Trophoblast cell (in vitro differentiated cells and primary cell): Measurements from ENCODE around the gene MGST3.

Experiments
- DNase-seq, 2 donors: peaks; one replicate each; pipeline ENCODE4 v3.0.0-alpha.2; 2016
- H2AFZ ChIP-seq: 2 replicates; pipeline ENCODE4 v1.6.1; 2013; ENCODE audit warnings: low read length, moderate library complexity, mild to moderate bottlenecking; ENCODE audit not compliant: insufficient read depth, poor library complexity
- H2AK5ac ChIP-seq: 2 replicates; pipeline ENCODE4 v1.6.1; 2013; ENCODE audit warnings: mild to moderate bottlenecking, low read length
- H2BK120ac ChIP-seq: 2 replicates; pipeline ENCODE4 v1.6.1; 2013; ENCODE audit warnings: low read length, mild to moderate bottlenecking, moderate library complexity; ENCODE audit not compliant: insufficient read depth, poor library complexity
- H2BK12ac ChIP-seq: 2 replicates; pipeline ENCODE4 v1.6.1; 2013; ENCODE audit warnings: mild to moderate bottlenecking, low read length, moderate library complexity
- H2BK5ac ChIP-seq: 2 replicates; pipeline ENCODE4 v1.6.1; 2013; ENCODE audit warnings: low read length, low read depth, moderate library complexity, mild to moderate bottlenecking; ENCODE audit not compliant: poor library complexity
- H3K14ac ChIP-seq: 2 replicates; pipeline ENCODE4 v1.6.1; 2013; ENCODE audit warnings: mild to moderate bottlenecking, low read length
- H3K18ac ChIP-seq: 2 replicates; pipeline ENCODE4 v1.6.1; 2013; ENCODE audit warnings: mild to moderate bottlenecking, low read length
- H3K23ac ChIP-seq: 2 replicates; pipeline ENCODE4 v1.6.1; 2013; ENCODE audit warnings: low read length
- H3K27ac ChIP-seq: 2 replicates; pipeline ENCODE4 v1.5.1; 2013; ENCODE audit warnings: low read depth, mild to moderate bottlenecking, inconsistent platforms, low read length, moderate library complexity
- H3K27me3 ChIP-seq: 2 replicates; pipeline ENCODE4 v1.6.1; 2013; ENCODE audit warnings: inconsistent platforms, mild to moderate bottlenecking, low read length, moderate library complexity; ENCODE audit not compliant: insufficient read depth
- H3K36me3 ChIP-seq, 2 experiments: 1 replicate in 1 of 2; 2 replicates in 1 of 2; pipeline ENCODE4 v1.6.1; 2013; ENCODE audit warnings: low read length in 2 of 2, mild to moderate bottlenecking in 2 of 2, moderate library complexity in 1 of 2; ENCODE audit not compliant: insufficient read depth in 2 of 2, control insufficient read depth in 1 of 2
- H3K4ac ChIP-seq: 2 replicates; pipeline ENCODE4 v1.6.1; 2013; ENCODE audit warnings: low read depth, mild to moderate bottlenecking, low read length, moderate library complexity
- H3K4me1 ChIP-seq, 2 experiments: 1 replicate in 1 of 2; 2 replicates in 1 of 2; pipeline ENCODE4 v1.6.1; 2013; ENCODE audit warnings: low read length in 2 of 2, mild to moderate bottlenecking in 2 of 2, moderate library complexity in 1 of 2; ENCODE audit not compliant: insufficient read depth in 2 of 2, control insufficient read depth in 1 of 2
- H3K4me2 ChIP-seq: 2 replicates; pipeline ENCODE4 v1.6.1; 2013; ENCODE audit warnings: inconsistent platforms, mild to moderate bottlenecking, low read length, moderate library complexity
- H3K4me3 ChIP-seq: 2 replicates; pipeline ENCODE4 v1.5.1; 2013; ENCODE audit warnings: mild to moderate bottlenecking, low read depth, low read length, inconsistent platforms
- H3K79me1 ChIP-seq: one replicate; pipeline ENCODE4 v1.6.1; 2013; ENCODE audit warnings: low read length
- H3K79me2 ChIP-seq: 2 replicates; pipeline ENCODE4 v1.6.1; 2013; ENCODE audit warnings: low read length, mild to moderate bottlenecking; ENCODE audit not compliant: control insufficient read depth, insufficient read depth, poor library complexity
- H3K9ac ChIP-seq: 2 replicates; pipeline ENCODE4 v1.6.1; 2013; ENCODE audit warnings: mild to moderate bottlenecking, low read length
- H3K9me3 ChIP-seq: 2 replicates; pipeline ENCODE4 v1.6.1; 2013; ENCODE audit warnings: low read depth, mild to moderate bottlenecking, control low read depth, inconsistent platforms, low read length; ENCODE audit not compliant: insufficient read depth
- H4K12ac ChIP-seq: 2 replicates; pipeline ENCODE4 v1.6.1; 2013; ENCODE audit warnings: low read depth, mild to moderate bottlenecking, low read length, moderate library complexity
- H4K8ac ChIP-seq: 2 replicates; pipeline ENCODE4 v1.6.1; 2013; ENCODE audit warnings: low read depth, mild to moderate bottlenecking, low read length, moderate library complexity
- H4K91ac ChIP-seq: one replicate; pipeline ENCODE4 v1.6.1; 2013; ENCODE audit warnings: low read depth, mild to moderate bottlenecking, low read length, moderate library complexity
- WGBS: extraction: QIAGEN DNeasy Blood & Tissue Kit; methylation state at CpG from one replicate; pipeline ENCODE4 v1.1.7; 2013; ENCODE audit warnings: missing lambda C conversion rate; ENCODE audit not compliant: insufficient read length, insufficient coverage; ENCODE audit errors: extremely low coverage; 5-methylcytosine and 5-hydroxymethylcytosine counted together

MGST3 gene

GRCh38 chr1:165629151-165629550, 1.9 kb upstream of the MGST3 start:
- no peak overlapping the region for H3K14ac ChIP-seq
- H3K23ac ChIP-seq = no peak overlapping the region
- H4K12ac ChIP-seq = no peak overlapping the region
- no peak overlapping the region for H3K9ac ChIP-seq
- H4K91ac ChIP-seq = no peak overlapping the region
- no peak overlapping the region for H3K18ac ChIP-seq
- H3K9me3 ChIP-seq = no peaks in the 10 kb centered on the region
- no peak overlapping the region for H2BK120ac ChIP-seq
- H3K4me3 ChIP-seq = no peak overlapping the region
- peaks cover 10% of the 10 kb centered on the region for H3K79me2 ChIP-seq
- H3K4me2 ChIP-seq = no peak overlapping the region
- no peak overlapping the region for H3K27ac ChIP-seq
- H3K27me3 ChIP-seq = no peaks in the 10 kb centered on the region
- H2AFZ ChIP-seq = no peak overlapping the region
- H3K36me3 ChIP-seq = no peaks in the 10 kb centered on the region
- no peak overlapping the region for H2BK5ac ChIP-seq
- DNase-seq = peak in 1 of 2 donors; percentile 50
- H3K79me1 ChIP-seq = peaks cover 14% of the 10 kb centered on the region
- H3K4me1 ChIP-seq = no peaks in the 10 kb centered on the region
- no peak overlapping the region for H4K8ac ChIP-seq
- no peak overlapping the region for H3K4ac ChIP-seq
- no peak overlapping the region for H2BK12ac ChIP-seq
- H2AK5ac ChIP-seq = no peak overlapping the region
- WGBS = no CpG with 5 or more reads among the region's 3 CpGs

GRCh38 chr1:165629848-165630628, 996 bp upstream of the MGST3 start:
- WGBS = no CpG with 5 or more reads among the region's 26 CpGs
- Histone ChIP-seq H2BK12ac (no peak overlapping the region), H4K8ac (peak overlapping the region; percentile 80), H3K4me3 (peak overlapping the region; percentile 76), H3K4me1 (no peaks in the 10 kb centered on the region), H3K27me3 (no peaks in the 10 kb centered on the region), H4K12ac (no peak overlapping the region), H3K27ac (peak overlapping the region; percentile 92), H4K91ac (peak overlapping the region; percentile 76), H3K79me2 (peaks cover 10% of the 10 kb centered on the region), H3K4me2 (peak overlapping the region; percentile 78), H3K4ac (no peak overlapping the region), H3K14ac (peak overlapping the region; percentile 57), H2AFZ (peak overlapping the region; percentile 87), H3K36me3 (no peaks in the 10 kb centered on the region), H3K9me3 (no peaks in the 10 kb centered on the region), H2AK5ac (no peak overlapping the region), H2BK5ac (peak overlapping the region; percentile 71), H2BK120ac (peak overlapping the region; percentile 41), H3K18ac (peak overlapping the region; percentile 21), H3K9ac (peak overlapping the region; percentile 76), H3K79me1 (peaks cover 14% of the 10 kb centered on the region), H3K23ac (no peak overlapping the region)
- DNase-seq = no peak

- Histone ChIP-seq H3K14ac (peak overlapping the region; percentile 83), H2BK12ac (peak overlapping the region; percentile 14), H3K4ac (peak overlapping the region; percentile 61), H3K79me2 (peaks cover 10% of the 10 kb centered on the region), H2BK5ac (peak overlapping the region; percentile 70), H3K36me3 (no peaks in the 10 kb centered on the region), H3K18ac (peak overlapping the region; percentile 95), H4K8ac (peak overlapping the region; percentile 78), H3K4me3 (peak overlapping the region; percentile 83), H2AK5ac (no peak overlapping the region), H3K9ac (peak overlapping the region; percentile 71), H3K27me3 (no peaks in the 10 kb centered on the region), H3K27ac (peak overlapping the region; percentile 77), H3K79me1 (peaks cover 14% of the 10 kb centered on the region), H3K23ac (no peak overlapping the region), H3K9me3 (no peaks in the 10 kb centered on the region), H2AFZ (peak overlapping the region; percentile 67), H4K12ac (peak overlapping the region; percentile 12), H2BK120ac (peak overlapping the region; percentile 41), H3K4me1 (no peaks in the 10 kb centered on the region), H3K4me2 (peak overlapping the region; percentile 78), H4K91ac (peak overlapping the region; percentile 53)
- no CpG with 5 or more reads among the region's 31 CpGs for WGBS
- peak; percentile 75 to 88 for DNase-seq
Measured at GRCh38 chr1:165631342-165632151, 513 bp downstream of the MGST3 start.

GRCh38 chr1:165632152-165632469, 1.1 kb downstream of the MGST3 start:
- peak overlapping the region; percentile 41 for H2BK120ac ChIP-seq

More at GRCh38 chr1:165632152-165632469, 1.1 kb downstream of the MGST3 start:
- no peak overlapping the region for H4K12ac ChIP-seq
- no peak overlapping the region for H3K18ac ChIP-seq
- no peak overlapping the region for H4K91ac ChIP-seq
- H3K4me2 ChIP-seq = peak overlapping the region; percentile 78
- WGBS = no CpG with 5 or more reads among the region's 5 CpGs
- H3K27ac ChIP-seq = peak overlapping the region; percentile 77
- peak in 1 of 2 donors; percentile 87 for DNase-seq
- H3K9me3 ChIP-seq = no peaks in the 10 kb centered on the region
- H2BK5ac ChIP-seq = peak overlapping the region; percentile 70
- H3K79me1 ChIP-seq = peaks cover 14% of the 10 kb centered on the region
- no peak overlapping the region for H2AK5ac ChIP-seq
- H2BK12ac ChIP-seq = no peak overlapping the region
- H2AFZ ChIP-seq = peak overlapping the region; percentile 13
- H3K9ac ChIP-seq = no peak overlapping the region
- peak overlapping the region; percentile 83 for H3K4me3 ChIP-seq
- H3K36me3 ChIP-seq = no peaks in the 10 kb centered on the region
- H3K79me2 ChIP-seq = peaks cover 10% of the 10 kb centered on the region
- no peak overlapping the region for H3K14ac ChIP-seq
- peak overlapping the region; percentile 78 for H4K8ac ChIP-seq
- H3K27me3 ChIP-seq = no peaks in the 10 kb centered on the region
- no peak overlapping the region for H3K4ac ChIP-seq
- H3K23ac ChIP-seq = no peak overlapping the region
- H3K4me1 ChIP-seq = no peaks in the 10 kb centered on the region
